Activated CD8-positive, alpha-beta memory T cell treated with anti-CD3 and anti-CD28 coated beads, Interleukin-2, amount 50 U/mL, for 48 hours (primary cell): Measurements from ENCODE around the gene PTPMT1.

Experiments used
- DNase-seq: peaks from one replicate; pipeline ENCODE4 v3.0.0-alpha.2; 2020

PTPMT1 gene

GRCh38 chr11:47586098-47586855, 20.9 kb downstream of the PTPMT1 start, which contains the start of gene FAM180B:
Gene FAM180B, plus strand, starts transcription at chr11:47586678. Its CDS starts 91 bp downstream, at chr11:47586769.
- no peak for DNase-seq

GRCh38 chr11:47587039-47587716, 21.8 kb downstream of the PTPMT1 start:
- DNase-seq: no peak

- no peak for DNase-seq
Observed at GRCh38 chr11:47587723-47588326, 22.4 kb downstream of the PTPMT1 start.

GRCh38 chr11:47589118-47589517, 23.7 kb downstream of the PTPMT1 start:
- DNase-seq: no peak

GRCh38 chr11:47589584-47589976, 24.2 kb downstream of the PTPMT1 start:
- DNase-seq: no peak

GRCh38 chr11:47589977-47590861, 24.8 kb downstream of the PTPMT1 start:
- no peak for DNase-seq

GRCh38 chr11:47591764-47592163, 26.4 kb downstream of the PTPMT1 start:
- no peak for DNase-seq

GRCh38 chr11:47592251-47592650, 26.9 kb downstream of the PTPMT1 start:
- DNase-seq: no peak

GRCh38 chr11:47592970-47593369, 27.6 kb downstream of the PTPMT1 start:
- DNase-seq: no peak

GRCh38 chr11:47593492-47593933, 28.1 kb downstream of the PTPMT1 start:
- DNase-seq: no peak

- DNase-seq: no peak
Observed at GRCh38 chr11:47593934-47594855, 28.8 kb downstream of the PTPMT1 start, which contains the start of gene C1QTNF4. Gene C1QTNF4, minus strand, starts transcription at chr11:47594411. Its CDS starts 3,601 bp downstream, at chr11:47590810.

- DNase-seq: no peak
Observed at GRCh38 chr11:47595029-47595428, 29.6 kb downstream of the PTPMT1 start.

- DNase-seq: no peak
Observed at GRCh38 chr11:47595967-47596366, 30.6 kb downstream of the PTPMT1 start.

GRCh38 chr11:47599902-47600301, 34.5 kb downstream of the PTPMT1 start:
- DNase-seq: no peak

- DNase-seq: no peak
Observed at GRCh38 chr11:47603295-47603694, 37.9 kb downstream of the PTPMT1 start.

- no peak for DNase-seq
Observed at GRCh38 chr11:47605921-47606320, 40.5 kb downstream of the PTPMT1 start.

GRCh38 chr11:47606731-47607130, 41.3 kb downstream of the PTPMT1 start:
- DNase-seq: no peak

GRCh38 chr11:47607380-47607779, 42.0 kb downstream of the PTPMT1 start:
- no peak for DNase-seq

- no peak for DNase-seq
Observed at GRCh38 chr11:47609675-47610074, 44.3 kb downstream of the PTPMT1 start.

- no peak for DNase-seq
Observed at GRCh38 chr11:47611348-47611794, 46.0 kb downstream of the PTPMT1 start.

GRCh38 chr11:47615249-47615648, 49.9 kb downstream of the PTPMT1 start:
- DNase-seq: no peak
